ENCODE data around the gene LRRIQ1.
"Not testable (repeated sequence)": the region's sequence is repeated elsewhere in the genome, so short reads cannot be mapped to it uniquely, and the experiment has no call there.

The LRRIQ1 gene

GRCh38 chr12:85155791-85156190, 119.6 kb downstream of the LRRIQ1 start:
- Histone ChIP-seq H3K4me1 (ENCODE audit: insufficient read depth, low read length) (no peaks in the 10 kb centered on the region), H3K9ac (ENCODE audit: low read depth, low read length) (no peak overlapping the region), H3K9me3 (ENCODE audit: insufficient read depth, low read depth, low read length) (no peaks in the 10 kb centered on the region), H3K36me3 (ENCODE audit: insufficient read depth, low read depth, low read length) (no peaks in the 10 kb centered on the region), H3K27me3 (ENCODE audit: insufficient read depth, low read length) (no peaks in the 10 kb centered on the region), H3K27ac (ENCODE audit: low read length) (no peak overlapping the region), H3K4me3 (ENCODE audit: low read length) (no peak overlapping the region)

GRCh38 chr12:85156569-85156968, 120.4 kb downstream of the LRRIQ1 start:
- Histone ChIP-seq H3K9me3 (ENCODE audit: insufficient read depth, low read depth, low read length) (no peaks in the 10 kb centered on the region), H3K9ac (ENCODE audit: low read depth, low read length) (no peak overlapping the region), H3K4me3 (ENCODE audit: low read length) (no peak overlapping the region), H3K36me3 (ENCODE audit: insufficient read depth, low read depth, low read length) (no peaks in the 10 kb centered on the region), H3K27ac (ENCODE audit: low read length) (no peak overlapping the region), H3K4me1 (ENCODE audit: insufficient read depth, low read length) (no peaks in the 10 kb centered on the region), H3K27me3 (ENCODE audit: insufficient read depth, low read length) (no peaks in the 10 kb centered on the region)

- Histone ChIP-seq H3K36me3 (ENCODE audit: insufficient read depth, low read depth, low read length) (no peaks in the 10 kb centered on the region), H3K4me3 (ENCODE audit: low read length) (no peak overlapping the region), H3K27ac (ENCODE audit: low read length) (no peak overlapping the region), H3K27me3 (ENCODE audit: insufficient read depth, low read length) (no peaks in the 10 kb centered on the region), H3K9me3 (ENCODE audit: insufficient read depth, low read depth, low read length) (no peaks in the 10 kb centered on the region), H3K4me1 (ENCODE audit: insufficient read depth, low read length) (no peaks in the 10 kb centered on the region), H3K9ac (ENCODE audit: low read depth, low read length) (no peak overlapping the region)
Observed at GRCh38 chr12:85157035-85157603, 121.0 kb downstream of the LRRIQ1 start.

- Histone ChIP-seq H3K4me1 (ENCODE audit: insufficient read depth, low read length) (no peaks in the 10 kb centered on the region), H3K9ac (ENCODE audit: low read depth, low read length) (no peak overlapping the region), H3K27ac (ENCODE audit: low read length) (no peak overlapping the region), H3K27me3 (ENCODE audit: insufficient read depth, low read length) (no peaks in the 10 kb centered on the region), H3K36me3 (ENCODE audit: insufficient read depth, low read depth, low read length) (no peaks in the 10 kb centered on the region), H3K4me3 (ENCODE audit: low read length) (no peak overlapping the region), H3K9me3 (ENCODE audit: insufficient read depth, low read depth, low read length) (no peaks in the 10 kb centered on the region)
Observed at GRCh38 chr12:85163752-85164321, 127.7 kb downstream of the LRRIQ1 start.

GRCh38 chr12:85179680-85180270, 143.6 kb downstream of the LRRIQ1 start:
- H3K4me1 ChIP-seq (ENCODE audit: insufficient read depth, low read length): no peaks in the 10 kb centered on the region
- H3K27me3 ChIP-seq (ENCODE audit: insufficient read depth, low read length): no peaks in the 10 kb centered on the region
- no peaks in the 10 kb centered on the region for H3K36me3 ChIP-seq (ENCODE audit: insufficient read depth, low read depth, low read length)
- H3K4me3 ChIP-seq (ENCODE audit: low read length): no peak overlapping the region
- H3K9ac ChIP-seq (ENCODE audit: low read depth, low read length): no peak overlapping the region
- H3K27ac ChIP-seq (ENCODE audit: low read length): no peak overlapping the region
- H3K9me3 ChIP-seq (ENCODE audit: insufficient read depth, low read depth, low read length): no peaks in the 10 kb centered on the region

- no peak overlapping the region for H3K27ac ChIP-seq (ENCODE audit: low read length)
- no peaks in the 10 kb centered on the region for H3K36me3 ChIP-seq (ENCODE audit: insufficient read depth, low read depth, low read length)
- H3K9me3 ChIP-seq (ENCODE audit: insufficient read depth, low read depth, low read length): no peaks in the 10 kb centered on the region
- no peak overlapping the region for H3K9ac ChIP-seq (ENCODE audit: low read depth, low read length)
- H3K4me3 ChIP-seq (ENCODE audit: low read length): no peak overlapping the region
- H3K27me3 ChIP-seq (ENCODE audit: insufficient read depth, low read length): no peaks in the 10 kb centered on the region
- no peaks in the 10 kb centered on the region for H3K4me1 ChIP-seq (ENCODE audit: insufficient read depth, low read length)
Observed at GRCh38 chr12:85182699-85183098, 146.5 kb downstream of the LRRIQ1 start.

GRCh38 chr12:85183855-85184254, 147.7 kb downstream of the LRRIQ1 start:
- Histone ChIP-seq H3K36me3 (ENCODE audit: insufficient read depth, low read depth, low read length) (no peaks in the 10 kb centered on the region), H3K4me3 (ENCODE audit: low read length) (no peak overlapping the region), H3K27ac (ENCODE audit: low read length) (no peak overlapping the region), H3K9me3 (ENCODE audit: insufficient read depth, low read depth, low read length) (no peaks in the 10 kb centered on the region), H3K27me3 (ENCODE audit: insufficient read depth, low read length) (no peaks in the 10 kb centered on the region), H3K9ac (ENCODE audit: low read depth, low read length) (no peak overlapping the region), H3K4me1 (ENCODE audit: insufficient read depth, low read length) (no peaks in the 10 kb centered on the region)

- H3K27ac ChIP-seq (ENCODE audit: low read length): no peak overlapping the region
- H3K4me1 ChIP-seq (ENCODE audit: insufficient read depth, low read length): no peaks in the 10 kb centered on the region
- no peak overlapping the region for H3K4me3 ChIP-seq (ENCODE audit: low read length)
- H3K9me3 ChIP-seq (ENCODE audit: insufficient read depth, low read depth, low read length): no peaks in the 10 kb centered on the region
- no peaks in the 10 kb centered on the region for H3K36me3 ChIP-seq (ENCODE audit: insufficient read depth, low read depth, low read length)
- no peaks in the 10 kb centered on the region for H3K27me3 ChIP-seq (ENCODE audit: insufficient read depth, low read length)
- no peak overlapping the region for H3K9ac ChIP-seq (ENCODE audit: low read depth, low read length)
Observed at GRCh38 chr12:85186236-85186635, 150.1 kb downstream of the LRRIQ1 start.

- Histone ChIP-seq H3K27me3 (ENCODE audit: insufficient read depth, low read length) (no peaks in the 10 kb centered on the region), H3K9me3 (ENCODE audit: insufficient read depth, low read depth, low read length) (no peaks in the 10 kb centered on the region), H3K4me3 (ENCODE audit: low read length) (no peak overlapping the region), H3K27ac (ENCODE audit: low read length) (no peak overlapping the region), H3K36me3 (ENCODE audit: insufficient read depth, low read depth, low read length) (no peaks in the 10 kb centered on the region), H3K4me1 (ENCODE audit: insufficient read depth, low read length) (no peaks in the 10 kb centered on the region), H3K9ac (ENCODE audit: low read depth, low read length) (no peak overlapping the region)
Observed at GRCh38 chr12:85188619-85189018, 152.5 kb downstream of the LRRIQ1 start.

GRCh38 chr12:85190728-85191127, 154.6 kb downstream of the LRRIQ1 start:
- Histone ChIP-seq H3K27me3 (ENCODE audit: insufficient read depth, low read length) (no peaks in the 10 kb centered on the region), H3K36me3 (ENCODE audit: insufficient read depth, low read depth, low read length) (no peaks in the 10 kb centered on the region), H3K27ac (ENCODE audit: low read length) (no peak overlapping the region), H3K4me1 (ENCODE audit: insufficient read depth, low read length) (no peaks in the 10 kb centered on the region), H3K9me3 (ENCODE audit: insufficient read depth, low read depth, low read length) (no peaks in the 10 kb centered on the region), H3K4me3 (ENCODE audit: low read length) (no peak overlapping the region), H3K9ac (ENCODE audit: low read depth, low read length) (no peak overlapping the region)

GRCh38 chr12:85203809-85204208, 167.7 kb downstream of the LRRIQ1 start:
- not testable (repeated sequence) for H3K4me3 ChIP-seq (ENCODE audit: low read length); H3K27ac ChIP-seq (ENCODE audit: low read length); H3K36me3 ChIP-seq (ENCODE audit: insufficient read depth, low read depth, low read length); H3K9ac ChIP-seq (ENCODE audit: low read depth, low read length); H3K4me1 ChIP-seq (ENCODE audit: insufficient read depth, low read length); H3K27me3 ChIP-seq (ENCODE audit: insufficient read depth, low read length)
- peaks cover 28% of the 10 kb centered on the region for H3K9me3 ChIP-seq (ENCODE audit: insufficient read depth, low read depth, low read length)

GRCh38 chr12:85206543-85206942, 170.4 kb downstream of the LRRIQ1 start:
- no peak overlapping the region for H3K27ac ChIP-seq (ENCODE audit: low read length)

More at GRCh38 chr12:85206543-85206942, 170.4 kb downstream of the LRRIQ1 start:
- Histone ChIP-seq H3K36me3 (ENCODE audit: insufficient read depth, low read depth, low read length) (no peaks in the 10 kb centered on the region), H3K4me1 (ENCODE audit: insufficient read depth, low read length) (no peaks in the 10 kb centered on the region), H3K9me3 (ENCODE audit: insufficient read depth, low read depth, low read length) (peaks cover 28% of the 10 kb centered on the region), H3K27me3 (ENCODE audit: insufficient read depth, low read length) (no peaks in the 10 kb centered on the region), H3K9ac (ENCODE audit: low read depth, low read length) (no peak overlapping the region), H3K4me3 (ENCODE audit: low read length) (no peak overlapping the region)
